Measurements from ENCODE around the gene ZCCHC4. TPM values are rescaled to one million over a fixed set of nuclear protein-coding genes. Genes with fewer than 3 reads are reported as not detected.

Gene ZCCHC4
- total and polyA plus RNA-seq, 3 donors from 2014 or later = 10.3 to 27.5 (median 27.3) TPM

DNA sequence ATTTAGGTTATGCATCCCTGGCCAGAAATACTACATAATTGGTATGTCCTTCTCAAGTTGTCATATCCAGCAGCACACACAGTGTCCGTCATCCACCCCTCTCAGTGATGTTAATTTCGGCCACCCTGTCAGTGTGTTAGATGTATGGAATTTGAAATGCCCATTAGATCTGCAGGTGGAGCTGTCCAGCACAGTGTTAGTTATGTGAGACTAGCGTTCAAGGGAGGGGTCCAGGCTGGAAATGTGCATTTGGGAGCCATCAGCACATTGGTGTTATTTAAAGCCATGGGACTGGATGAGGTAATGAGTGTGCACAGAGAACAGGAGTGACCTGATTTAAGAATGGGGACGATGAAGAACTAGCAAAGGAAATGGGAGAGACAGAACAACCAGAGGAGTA lies 86.9 kb downstream of the ZCCHC4 start:
- Histone ChIP-seq H3K4me1 (no peaks in the 10 kb centered on the region), H3K27ac (no peak overlapping the region), H3K36me3 (ENCODE audit: low read depth, missing control alignments) (no peaks in the 10 kb centered on the region), H3K27me3 (no peaks in the 10 kb centered on the region), H3K4me3 (no peak overlapping the region), H3K9me3 (no peaks in the 10 kb centered on the region)
- no peak for TF ChIP-seq POLR2A (IDR thresholded peaks at IDR 0.05)
- TF ChIP-seq, protein P1, sequence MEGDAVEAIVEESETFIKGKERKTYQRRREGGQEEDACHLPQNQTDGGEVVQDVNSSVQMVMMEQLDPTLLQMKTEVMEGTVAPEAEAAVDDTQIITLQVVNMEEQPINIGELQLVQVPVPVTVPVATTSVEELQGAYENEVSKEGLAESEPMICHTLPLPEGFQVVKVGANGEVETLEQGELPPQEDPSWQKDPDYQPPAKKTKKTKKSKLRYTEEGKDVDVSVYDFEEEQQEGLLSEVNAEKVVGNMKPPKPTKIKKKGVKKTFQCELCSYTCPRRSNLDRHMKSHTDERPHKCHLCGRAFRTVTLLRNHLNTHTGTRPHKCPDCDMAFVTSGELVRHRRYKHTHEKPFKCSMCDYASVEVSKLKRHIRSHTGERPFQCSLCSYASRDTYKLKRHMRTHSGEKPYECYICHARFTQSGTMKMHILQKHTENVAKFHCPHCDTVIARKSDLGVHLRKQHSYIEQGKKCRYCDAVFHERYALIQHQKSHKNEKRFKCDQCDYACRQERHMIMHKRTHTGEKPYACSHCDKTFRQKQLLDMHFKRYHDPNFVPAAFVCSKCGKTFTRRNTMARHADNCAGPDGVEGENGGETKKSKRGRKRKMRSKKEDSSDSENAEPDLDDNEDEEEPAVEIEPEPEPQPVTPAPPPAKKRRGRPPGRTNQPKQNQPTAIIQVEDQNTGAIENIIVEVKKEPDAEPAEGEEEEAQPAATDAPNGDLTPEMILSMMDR (IDR thresholded peaks at IDR 0.05) = no peak
- WGBS, 2 donors = 93% methylated on average over 4 of the region's 4 CpGs
- intact Hi-C loops (cut with DNase I; ENCODE audit: low total_unique reads) = no loop called here
- no peak for DNase-seq

DNA sequence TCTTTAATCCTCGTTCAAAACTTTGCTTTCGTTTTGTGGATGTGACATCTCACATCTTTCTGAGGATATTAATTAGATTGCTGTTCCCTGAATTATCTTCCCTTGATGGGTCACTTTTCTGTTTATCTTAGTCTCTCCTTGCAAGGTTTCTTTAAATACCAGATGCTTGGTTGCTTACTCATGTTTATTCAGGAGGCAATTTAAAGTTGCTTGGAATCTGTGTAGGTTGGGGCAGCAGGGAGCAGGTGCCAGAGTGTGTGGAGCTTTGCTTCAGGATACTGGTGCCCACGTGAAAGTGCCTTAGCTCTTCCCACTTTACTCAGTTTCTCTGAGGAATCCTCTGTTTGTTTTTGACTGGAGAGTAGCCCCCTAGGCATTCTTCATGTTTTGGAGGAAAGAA lies 88.5 kb downstream of the ZCCHC4 start:
- H3K4me3 ChIP-seq = no peak overlapping the region
- no peaks in the 10 kb centered on the region for H3K36me3 ChIP-seq (ENCODE audit: low read depth, missing control alignments)
- no peak for DNase-seq
- TF ChIP-seq, protein P1 (IDR thresholded peaks at IDR 0.05) = no peak
- no peak for TF ChIP-seq POLR2A (IDR thresholded peaks at IDR 0.05)
- intact Hi-C loops (cut with DNase I; ENCODE audit: low total_unique reads) = no loop called here
- H3K27ac ChIP-seq = no peak overlapping the region
- 78 to 80% methylated on average over 3 of the region's 3 CpGs for WGBS, 2 donors
- H3K27me3 ChIP-seq = no peaks in the 10 kb centered on the region
- no peaks in the 10 kb centered on the region for H3K9me3 ChIP-seq
- no peaks in the 10 kb centered on the region for H3K4me1 ChIP-seq

DNA sequence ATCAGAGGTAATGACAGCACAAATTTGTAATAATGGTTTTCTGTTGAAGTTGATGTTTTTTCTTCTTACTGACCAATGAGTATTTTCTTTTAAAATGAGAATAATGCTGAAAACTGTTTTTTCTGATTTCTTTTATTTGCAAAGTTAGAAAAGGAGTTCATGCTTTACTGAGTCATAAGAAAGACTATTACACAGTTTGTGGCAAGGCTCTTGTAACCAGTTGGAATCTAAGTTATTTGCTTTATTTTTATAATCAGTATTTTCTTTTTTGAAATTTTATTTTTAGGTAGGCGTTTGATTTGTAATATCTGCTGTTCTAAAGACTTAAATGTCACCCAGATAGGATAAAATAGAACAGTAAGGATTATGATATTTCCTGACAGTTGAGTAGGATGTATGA lies 89.9 kb downstream of the ZCCHC4 start:
- H3K36me3 ChIP-seq (ENCODE audit: low read depth, missing control alignments) = no peaks in the 10 kb centered on the region
- DNase-seq = no peak
- 64% methylated on average over 1 of the region's 1 CpG for WGBS, 2 donors

DNA sequence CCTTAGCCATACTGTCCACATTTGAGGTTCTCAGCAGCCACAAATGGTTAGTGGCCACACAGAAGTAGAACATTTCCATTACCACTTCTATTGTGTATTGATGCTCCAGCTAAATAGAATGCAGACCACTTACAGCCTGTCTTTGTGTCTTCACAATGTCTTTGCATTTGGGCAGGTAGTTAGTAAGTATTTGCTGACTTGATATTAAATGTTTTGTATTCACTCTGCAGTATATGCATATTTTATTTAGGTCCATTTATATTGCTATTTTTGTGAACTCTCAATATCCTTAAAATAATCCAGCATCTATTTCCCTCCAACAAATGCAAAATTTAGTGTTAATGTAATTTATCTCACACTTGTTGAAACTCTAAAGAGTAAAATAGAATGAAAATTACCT lies 91.1 kb downstream of the ZCCHC4 start:
- H3K4me3 ChIP-seq = no peak overlapping the region

More for the DNA sequence above, 89.9 kb downstream of the ZCCHC4 start:
- H3K4me1 ChIP-seq = no peaks in the 10 kb centered on the region
- no peaks in the 10 kb centered on the region for H3K9me3 ChIP-seq
- no peaks in the 10 kb centered on the region for H3K27me3 ChIP-seq
- intact Hi-C loops (cut with DNase I; ENCODE audit: low total_unique reads) = no loop called here
- TF ChIP-seq POLR2A (IDR thresholded peaks at IDR 0.05) = no peak
- TF ChIP-seq, protein P1 (IDR thresholded peaks at IDR 0.05) = no peak
- no peak overlapping the region for H3K4me3 ChIP-seq
- H3K27ac ChIP-seq = no peak overlapping the region

DNA sequence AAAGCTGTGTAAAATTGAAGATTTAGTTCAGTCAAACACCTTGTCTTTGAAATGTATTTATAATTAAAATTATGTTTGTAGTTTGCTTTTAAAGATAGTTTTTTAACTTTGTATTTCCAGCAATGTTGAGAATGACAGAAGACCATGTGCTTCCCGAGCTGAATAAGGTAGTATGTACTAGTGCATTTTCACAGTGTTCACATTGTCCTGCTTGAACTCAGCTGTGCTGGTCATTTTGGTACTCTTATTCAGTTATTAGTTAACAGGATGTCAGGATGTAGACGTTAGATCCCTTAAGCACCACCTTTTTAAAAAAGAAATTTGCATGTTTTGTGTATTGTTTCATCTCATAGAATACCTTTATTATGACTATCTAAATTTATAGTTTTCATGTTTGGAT lies 92.9 kb downstream of the ZCCHC4 start:
- intact Hi-C loops (cut with DNase I; ENCODE audit: low total_unique reads) = no loop called here
- Histone ChIP-seq H3K36me3 (ENCODE audit: low read depth, missing control alignments) (no peaks in the 10 kb centered on the region), H3K27me3 (no peaks in the 10 kb centered on the region), H3K27ac (no peak overlapping the region), H3K4me3 (no peak overlapping the region), H3K4me1 (no peaks in the 10 kb centered on the region), H3K9me3 (no peaks in the 10 kb centered on the region)
- DNase-seq = no peak
- TF ChIP-seq, protein P1 (IDR thresholded peaks at IDR 0.05) = no peak
- TF ChIP-seq POLR2A (IDR thresholded peaks at IDR 0.05) = no peak
- 80 to 83% methylated on average over 2 of the region's 2 CpGs for WGBS, 2 donors

More for the DNA sequence above, 91.1 kb downstream of the ZCCHC4 start:
- DNase-seq = no peak
- no peaks in the 10 kb centered on the region for H3K4me1 ChIP-seq
- intact Hi-C loops (cut with DNase I; ENCODE audit: low total_unique reads) = no loop called here
- no peaks in the 10 kb centered on the region for H3K36me3 ChIP-seq (ENCODE audit: low read depth, missing control alignments)
- H3K9me3 ChIP-seq = no peaks in the 10 kb centered on the region
- TF ChIP-seq, protein P1 (IDR thresholded peaks at IDR 0.05) = no peak
- no peak for TF ChIP-seq POLR2A (IDR thresholded peaks at IDR 0.05)
- no peaks in the 10 kb centered on the region for H3K27me3 ChIP-seq
- no peak overlapping the region for H3K27ac ChIP-seq
